ENCODE measurements around the gene PI4KB. TPM values are rescaled to one million over a fixed set of nuclear protein-coding genes. Genes with fewer than 3 reads are reported as not detected.

The PI4KB gene
- total RNA-seq, 2 experiments from 2014 or later = 46.6 to 47.3 TPM

- DNase-seq (no peak), ATAC-seq (no peak)
- peak overlapping the region; percentile 25 for H3K27ac Mint-ChIP-seq
These were observed 14.8 kb upstream of the PI4KB start for GRCh38 chr1:151342021-151342420.

DNA sequence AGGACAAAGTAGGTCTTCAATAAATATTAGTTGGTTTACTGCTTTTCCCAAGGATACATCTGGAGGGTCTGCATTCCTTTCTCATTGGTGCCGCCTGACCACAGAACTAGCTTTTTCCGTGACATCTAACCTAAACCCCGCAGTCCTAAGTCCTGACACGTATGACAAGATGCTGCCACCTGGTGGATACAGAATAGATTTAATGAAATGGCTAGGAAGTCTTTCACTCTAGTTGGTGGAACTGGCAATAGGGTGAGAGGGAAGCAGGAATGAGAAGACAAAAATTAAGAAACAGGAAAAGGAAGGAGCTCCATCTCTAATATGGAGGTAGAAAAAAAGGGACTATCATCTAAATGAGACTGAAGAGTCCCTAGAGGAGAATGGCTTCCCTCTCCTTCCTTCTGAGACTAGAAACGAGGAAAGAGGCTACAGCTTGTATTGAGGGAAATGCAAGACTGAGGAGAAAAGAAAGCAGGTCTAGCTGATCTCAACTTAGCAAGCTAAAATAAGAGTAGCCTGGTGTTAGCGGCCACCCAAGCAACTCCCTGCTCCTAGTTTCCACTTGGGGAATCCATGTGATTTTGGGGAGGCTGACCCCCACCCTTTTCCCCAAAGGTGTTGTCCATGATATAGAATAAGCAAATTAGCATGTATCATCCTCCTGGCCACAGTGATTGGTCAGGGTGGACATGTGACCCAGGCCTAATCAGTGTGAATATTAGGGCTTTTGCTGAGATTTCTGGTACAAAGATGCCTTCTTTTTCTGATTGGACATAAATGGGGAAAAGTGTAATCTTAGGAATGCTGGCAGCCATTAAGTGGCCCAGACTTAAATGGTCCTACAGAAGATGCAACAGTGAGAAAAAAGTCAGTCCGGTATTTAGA, 13.9 kb upstream of the PI4KB start:
- TF ChIP-seq CTCF (IDR thresholded peaks at IDR 0.05) = peak; percentile 86
- DNase-seq (peak; percentile 67), ATAC-seq (peak; percentile 82)
- no peak overlapping the region for H3K4me3 Mint-ChIP-seq
- no peaks in the 10 kb centered on the region for H3K27me3 Mint-ChIP-seq
- H3K36me3 Mint-ChIP-seq (ENCODE audit: low read depth) = peaks cover 23% of the 10 kb centered on the region
- no peaks in the 10 kb centered on the region for H3K9me3 Mint-ChIP-seq
- peak overlapping the region; percentile 46 for H3K27ac Mint-ChIP-seq
- intact Hi-C loops (cut with micrococcal nuclease) = loop anchor here (2.0 to 5.0 kb wide), 3 partner anchors 40 to 144 kb away; partner anchors contain the start of genes PIP5K1A and ZNF687
- CTCF ChIA-PET = interaction anchor here (0.7 to 10.5 kb wide), 48 partner anchors 10 to 493 kb away, joined by 3 to 238 read pairs (median 5); partner anchors contain the start of genes PI4KB, PSMB4, PSMD4 and SELENBP1
- POLR2A ChIA-PET = interaction anchor here (0.7 to 2.6 kb wide), 14 partner anchors 9 to 61 kb away, joined by 3 to 13 read pairs (median 4); partner anchors contain the start of genes PI4KB and ZNF687
- peaks cover 26% of the 10 kb centered on the region for H3K4me1 Mint-ChIP-seq (ENCODE audit: low read depth)

More at GRCh38 chr1:151342021-151342420, 14.8 kb upstream of the PI4KB start:
- peaks cover 29% of the 10 kb centered on the region for H3K4me1 Mint-ChIP-seq (ENCODE audit: low read depth)
- intact Hi-C loops (cut with micrococcal nuclease) = loop anchor here (5.0 kb wide), 2 partner anchors 60 to 145 kb away; partner anchors contain the start of genes PIP5K1A and ZNF687
- H3K4me3 Mint-ChIP-seq = no peak overlapping the region
- ChIA-PET POLR2A (interaction anchor here (1.0 to 2.6 kb wide), 3 partner anchors 11 to 60 kb away, joined by 3 to 13 read pairs (median 3); no protein-coding TSS in a partner anchor), CTCF (interaction anchor here (1.0 to 10.5 kb wide), 6 partner anchors 9 to 145 kb away, joined by 3 to 238 read pairs (median 28); partner anchors contain the start of genes SELENBP1 and ZNF687)
- H3K27me3 Mint-ChIP-seq = no peaks in the 10 kb centered on the region
- peaks cover 29% of the 10 kb centered on the region for H3K36me3 Mint-ChIP-seq (ENCODE audit: low read depth)
- no peak for TF ChIP-seq CTCF (IDR thresholded peaks at IDR 0.05)
- H3K9me3 Mint-ChIP-seq = no peaks in the 10 kb centered on the region

DNA sequence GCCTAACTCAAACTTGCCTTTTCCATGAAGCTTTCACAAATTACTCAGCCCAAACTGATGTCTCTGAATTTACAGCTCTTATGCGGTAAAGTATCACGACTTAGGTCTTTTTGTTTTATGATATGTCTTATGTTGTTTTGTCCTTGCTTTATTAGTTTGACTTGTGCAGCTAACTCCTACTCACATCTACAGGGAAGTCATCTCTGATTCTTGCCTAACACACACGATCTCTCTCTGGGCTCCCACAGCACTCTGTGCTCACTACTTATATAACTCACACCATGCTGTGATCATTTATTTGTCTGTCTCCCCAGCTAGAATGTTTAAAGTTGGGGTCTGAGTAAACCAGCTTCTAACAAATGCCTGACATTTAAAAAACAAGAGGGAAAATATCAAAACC, 9.3 kb upstream of the PI4KB start:
- DNase-seq (no peak), ATAC-seq (no peak)
- peaks cover 10% of the 10 kb centered on the region for H3K4me1 Mint-ChIP-seq (ENCODE audit: low read depth)
- H3K9me3 Mint-ChIP-seq = no peaks in the 10 kb centered on the region
- no peaks in the 10 kb centered on the region for H3K27me3 Mint-ChIP-seq
- ChIA-PET CTCF (interaction anchor here (1.3 to 10.5 kb wide), 2 partner anchors 14 to 39 kb away, joined by 3 to 238 read pairs; no protein-coding TSS in a partner anchor), POLR2A (interaction anchor here (1.0 to 1.5 kb wide), 2 partner anchors 9 to 53 kb away, joined by 5 to 7 read pairs; no protein-coding TSS in a partner anchor)
- H3K36me3 Mint-ChIP-seq (ENCODE audit: low read depth) = peaks cover 1% of the 10 kb centered on the region
- intact Hi-C loops (cut with micrococcal nuclease) = no loop called here
- H3K4me3 Mint-ChIP-seq = no peak overlapping the region
- H3K27ac Mint-ChIP-seq = no peak overlapping the region
- TF ChIP-seq CTCF (IDR thresholded peaks at IDR 0.05) = no peak

- no peak for DNase-seq
- ChIA-PET POLR2A (no interaction called here), CTCF (interaction anchor here (1.2 kb wide), 1 partner anchor 34 kb away, joined by 3 read pairs; no protein-coding TSS in a partner anchor)
- no peaks in the 10 kb centered on the region for H3K36me3 Mint-ChIP-seq (ENCODE audit: low read depth)
- no peaks in the 10 kb centered on the region for H3K27me3 Mint-ChIP-seq
- no peak overlapping the region for H3K4me3 Mint-ChIP-seq
- H3K27ac Mint-ChIP-seq = no peak overlapping the region
- H3K9me3 Mint-ChIP-seq = no peaks in the 10 kb centered on the region
- ATAC-seq = no peak
- no peak for TF ChIP-seq CTCF (IDR thresholded peaks at IDR 0.05)
- intact Hi-C loops (cut with micrococcal nuclease) = no loop called here
- H3K4me1 Mint-ChIP-seq (ENCODE audit: low read depth) = peaks cover 2% of the 10 kb centered on the region
These were observed 7.6 kb upstream of the PI4KB start for GRCh38 chr1:151334822-151335221.

All from activated CD8-positive, alpha-beta T cell treated with anti-CD3 and anti-CD28 coated beads for 36 hours (primary cell).